ENCODE measurements around the gene GABPB2. TPM values are rescaled to one million over a fixed set of nuclear protein-coding genes. Genes with fewer than 3 reads are reported as not detected.

GABPB2 gene
- total and polyA plus RNA-seq, 4 donors, result 0.94 to 13.3 (median 4.4) TPM

- 69% methylated on average over 6 of the region's 6 CpGs for WGBS
- Histone ChIP-seq H3K4me3 (ENCODE audit: low read depth in 1 of 3, low read length in 3 of 3) (peak overlapping the region in 2 of 3 donors; percentile 6 to 24), H3K27ac (ENCODE audit: low read depth in 1 of 2, low read length in 2 of 2) (peak overlapping the region; percentile 58 to 74), H3K4me1 (ENCODE audit: control insufficient read depth in 4 of 4, insufficient read depth in 4 of 4, low read length in 3 of 4) (peaks cover 0 to 3% (median 0%) of the 10 kb centered on the region in 4 donors), H3K27me3 (ENCODE audit: control insufficient read depth in 4 of 4, insufficient read depth in 4 of 4, low read length in 3 of 4) (no peaks in the 10 kb centered on the region), H3K36me3 (ENCODE audit: control insufficient read depth in 4 of 4, insufficient read depth in 3 of 4, low read depth in 1 of 4, low read length in 3 of 4) (peaks cover 2 to 35% (median 14%) of the 10 kb centered on the region in 4 donors), H3K9me3 (ENCODE audit: control insufficient read depth in 4 of 4, low read length in 3 of 4) (no peaks in the 10 kb centered on the region), H3K9ac (ENCODE audit: low read depth in 1 of 2, low read length in 2 of 2) (peak overlapping the region; percentile 1 to 64)
- no peak for DNase-seq (ENCODE audit: low spot score)
- no peak for TF ChIP-seq ZBTB33 (IDR thresholded peaks at IDR 0.05)
- TF ChIP-seq FOXA1 (IDR thresholded peaks at IDR 0.05), result no peak
- TF ChIP-seq GABPA (IDR thresholded peaks at IDR 0.05 in 1 of 2, conservative IDR thresholded peaks at IDR 0.05 in 1 of 2), result no peak
- no peak for TF ChIP-seq TAF1 (conservative IDR thresholded peaks at IDR 0.05)
- no peak for TF ChIP-seq FOXA2 (IDR thresholded peaks at IDR 0.05)
- TF ChIP-seq NR2F2 (IDR thresholded peaks at IDR 0.05), result no peak
- TF ChIP-seq, protein P1, sequence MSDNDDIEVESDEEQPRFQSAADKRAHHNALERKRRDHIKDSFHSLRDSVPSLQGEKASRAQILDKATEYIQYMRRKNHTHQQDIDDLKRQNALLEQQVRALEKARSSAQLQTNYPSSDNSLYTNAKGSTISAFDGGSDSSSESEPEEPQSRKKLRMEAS (IDR thresholded peaks at IDR 0.05), result no peak
Observed at GRCh38 chr1:151157067-151157531, 86.5 kb downstream of the GABPB2 start.

DNA sequence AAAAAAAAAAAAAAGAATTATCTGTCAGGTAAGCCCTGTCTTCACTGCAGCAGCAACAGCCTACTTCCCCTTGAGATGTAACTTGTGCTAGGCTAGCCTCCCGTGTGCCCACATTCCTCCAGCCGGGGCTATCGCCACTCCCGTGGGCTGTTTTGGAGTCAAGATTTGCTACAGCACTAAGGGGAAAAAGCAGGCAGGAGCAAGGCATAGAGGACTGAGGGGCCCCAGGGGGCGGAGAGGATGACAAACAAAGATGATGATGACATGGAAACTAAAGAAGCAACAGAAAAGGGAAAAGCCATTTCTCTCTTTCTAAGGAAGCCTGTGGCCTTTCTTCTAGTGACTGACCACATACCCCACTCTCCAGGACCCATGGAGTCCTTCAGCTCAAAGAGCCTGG lies 87.8 kb downstream of the GABPB2 start:
- no peak for TF ChIP-seq TAF1 (conservative IDR thresholded peaks at IDR 0.05)
- TF ChIP-seq, protein P1 (IDR thresholded peaks at IDR 0.05), result no peak
- no peak for TF ChIP-seq EGR1 (IDR thresholded peaks at IDR 0.05; ENCODE audit: low read depth in 2 of 2)
- TF ChIP-seq JUND (IDR thresholded peaks at IDR 0.05), result no peak
- TF ChIP-seq, protein P2, sequence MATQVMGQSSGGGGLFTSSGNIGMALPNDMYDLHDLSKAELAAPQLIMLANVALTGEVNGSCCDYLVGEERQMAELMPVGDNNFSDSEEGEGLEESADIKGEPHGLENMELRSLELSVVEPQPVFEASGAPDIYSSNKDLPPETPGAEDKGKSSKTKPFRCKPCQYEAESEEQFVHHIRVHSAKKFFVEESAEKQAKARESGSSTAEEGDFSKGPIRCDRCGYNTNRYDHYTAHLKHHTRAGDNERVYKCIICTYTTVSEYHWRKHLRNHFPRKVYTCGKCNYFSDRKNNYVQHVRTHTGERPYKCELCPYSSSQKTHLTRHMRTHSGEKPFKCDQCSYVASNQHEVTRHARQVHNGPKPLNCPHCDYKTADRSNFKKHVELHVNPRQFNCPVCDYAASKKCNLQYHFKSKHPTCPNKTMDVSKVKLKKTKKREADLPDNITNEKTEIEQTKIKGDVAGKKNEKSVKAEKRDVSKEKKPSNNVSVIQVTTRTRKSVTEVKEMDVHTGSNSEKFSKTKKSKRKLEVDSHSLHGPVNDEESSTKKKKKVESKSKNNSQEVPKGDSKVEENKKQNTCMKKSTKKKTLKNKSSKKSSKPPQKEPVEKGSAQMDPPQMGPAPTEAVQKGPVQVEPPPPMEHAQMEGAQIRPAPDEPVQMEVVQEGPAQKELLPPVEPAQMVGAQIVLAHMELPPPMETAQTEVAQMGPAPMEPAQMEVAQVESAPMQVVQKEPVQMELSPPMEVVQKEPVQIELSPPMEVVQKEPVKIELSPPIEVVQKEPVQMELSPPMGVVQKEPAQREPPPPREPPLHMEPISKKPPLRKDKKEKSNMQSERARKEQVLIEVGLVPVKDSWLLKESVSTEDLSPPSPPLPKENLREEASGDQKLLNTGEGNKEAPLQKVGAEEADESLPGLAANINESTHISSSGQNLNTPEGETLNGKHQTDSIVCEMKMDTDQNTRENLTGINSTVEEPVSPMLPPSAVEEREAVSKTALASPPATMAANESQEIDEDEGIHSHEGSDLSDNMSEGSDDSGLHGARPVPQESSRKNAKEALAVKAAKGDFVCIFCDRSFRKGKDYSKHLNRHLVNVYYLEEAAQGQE (IDR thresholded peaks at IDR 0.05), result no peak
- TF ChIP-seq SP1 (IDR thresholded peaks at IDR 0.05), result no peak
- no peak for TF ChIP-seq FOXA1 (IDR thresholded peaks at IDR 0.05)
- no peak for TF ChIP-seq HNF4A (conservative IDR thresholded peaks at IDR 0.05)
- TF ChIP-seq YY1 (IDR thresholded peaks at IDR 0.05), result no peak
- no peak for TF ChIP-seq ATF3 (IDR thresholded peaks at IDR 0.05)
- TF ChIP-seq GABPA (IDR thresholded peaks at IDR 0.05 in 1 of 2, conservative IDR thresholded peaks at IDR 0.05 in 1 of 2), result no peak
- TF ChIP-seq CTCF (IDR thresholded peaks at IDR 0.05; ENCODE audit: low read depth, low read length, missing input control), result no peak
- TF ChIP-seq ZBTB33 (IDR thresholded peaks at IDR 0.05), result no peak
- TF ChIP-seq FOXA2 (IDR thresholded peaks at IDR 0.05), result no peak
- no peak for TF ChIP-seq RXRA (IDR thresholded peaks at IDR 0.05)
- TF ChIP-seq NR2F2 (IDR thresholded peaks at IDR 0.05), result no peak
- Histone ChIP-seq H3K27ac (ENCODE audit: low read depth in 1 of 2, low read length in 2 of 2) (no peak overlapping the region), H3K4me1 (ENCODE audit: control insufficient read depth in 4 of 4, insufficient read depth in 4 of 4, low read length in 3 of 4) (peaks cover 0 to 3% (median 0%) of the 10 kb centered on the region in 4 donors), H3K4me3 (ENCODE audit: low read depth in 1 of 3, low read length in 3 of 3) (no peak overlapping the region), H3K9ac (ENCODE audit: low read depth in 1 of 2, low read length in 2 of 2) (no peak overlapping the region), H3K36me3 (ENCODE audit: control insufficient read depth in 4 of 4, insufficient read depth in 3 of 4, low read depth in 1 of 4, low read length in 3 of 4) (peaks cover 2 to 35% (median 14%) of the 10 kb centered on the region in 4 donors), H3K9me3 (ENCODE audit: control insufficient read depth in 4 of 4, low read length in 3 of 4) (no peaks in the 10 kb centered on the region), H3K27me3 (ENCODE audit: control insufficient read depth in 4 of 4, insufficient read depth in 4 of 4, low read length in 3 of 4) (no peaks in the 10 kb centered on the region)
- 80% methylated on average over 5 of the region's 5 CpGs for WGBS
- no peak for DNase-seq (ENCODE audit: low spot score)

Data from liver (tissue), 9 donors.